Right lobe of liver (tissue), 6 donors: Measurements from ENCODE around the gene CRIP3. TPM values are rescaled to one million over a fixed set of nuclear protein-coding genes. Genes with fewer than 3 reads are reported as not detected.
A peak's percentile ranks its signal among the peaks of the same experiment; 100 is the strongest.

ENCODE experiments used
- ATAC-seq, 4 donors: fragments of 200-7000 bp; cut with Tn5 transposase; one replicate each; pipeline ENCODE4 v1.9.1; 2020; ENCODE audit warnings: mild to moderate bottlenecking in 4 of 4, moderate library complexity in 4 of 4
- DNase-seq, 3 donors: peaks; one replicate each; pipeline ENCODE4 v3.0.0-alpha.2; 2020
- H3K27ac ChIP-seq, 3 donors: fragments of 200-600 bp; one replicate each; pipeline ENCODE4 v1.8.0; 2022
- H3K27me3 ChIP-seq, 2 donors: fragments of 200-600 bp; one replicate each; pipeline ENCODE4 v1.8.0; 2022
- H3K36me3 ChIP-seq, 4 donors: fragments of 200-600 bp; sonication (generic) in 1 of 4; one replicate each; pipeline versions ENCODE4 v1.5.1 to v1.8.0; 2017 to 2022; ENCODE audit warnings: control low read depth in 1 of 4
- H3K4me1 ChIP-seq, 4 donors: fragments of 200-600 bp; sonication (generic) in 1 of 4; one replicate each; pipeline versions ENCODE4 v1.5.1 to v1.8.0; 2017 to 2022; ENCODE audit warnings: control low read depth in 1 of 4
- H3K4me3 ChIP-seq, 3 donors: fragments of 200-600 bp; one replicate each; pipeline ENCODE4 v1.8.0; 2022
- H3K9me3 ChIP-seq, 4 donors: fragments of 200-600 bp; sonication (generic) in 1 of 4; one replicate each; pipeline versions ENCODE4 v1.5.1 to v1.8.0; 2017 to 2022; ENCODE audit warnings: control low read depth in 1 of 4
- CTCF ChIP-seq, 4 donors: fragments of 200-600 bp in 3 of 4; fragments of 450-650 bp in 1 of 4; IDR thresholded peaks; one replicate each; pipeline versions ENCODE4 v1.5.1 to v1.8.0; 2016 to 2022; ENCODE audit warnings: antibody characterized with exemption in 4 of 4, mild to moderate bottlenecking in 2 of 4
- POLR2A ChIP-seq: fragments of 450-650 bp; IDR thresholded peaks from one replicate; pipeline ENCODE4 v1.6.1; 2017; ENCODE audit warnings: antibody characterized with exemption, mild to moderate bottlenecking
- WGBS: methylation state at CpG from one replicate; pipeline ENCODE4 v1.1.6; 2018; ENCODE audit warnings: low coverage, low lambda C conversion rate; ENCODE audit not compliant: insufficient coverage; ENCODE audit errors: missing lambda C conversion rate; 5-methylcytosine and 5-hydroxymethylcytosine counted together
- intact Hi-C, 2 donors: fragments of 100-400 bp; cut with DNase I; formaldehyde crosslinking; loops; one replicate each; pipeline versions ENCODE4 v1.11.2 to v1.14.1; 2022
- total RNA-seq, 6 experiments: library from RNA; depleted of rRNA in 2 of 6; stranded (reverse); fragments of >200 nt in 2 of 6; fragmentation: NEBNext Ultra II Directional in 3 of 6; extraction: Animal tissue kit (Norgen Biotek cat#: 25700) in 3 of 6; gene quantifications; one replicate each; pipeline versions ENCODE4 v1.1.0 to v1.2.4, GENCODE V29; 2016 to 2023
- donor health status: DM: no; HTN: yes; CAD: no.
- donor health status: DM: no; HTN: no; CAD: no.
- donor health status: DM: no; HTN: no; CAD: no.
- donor health status: DM: no; HTN: yes; CAD: no.
- donor health status: DM: no; HTN: yes; CAD: no.

CRIP3 gene
- total RNA-seq, 6 experiments from 2014 or later = 2.1 to 7.9 (median 5.2) TPM

GRCh38 chr6:43277643-43278523 is 30.7 kb downstream of the CRIP3 start:
- Histone ChIP-seq H3K27ac (peak overlapping the region; percentile 60 to 71 (median 69)), H3K27me3 (no peaks in the 10 kb centered on the region), H3K9me3 (no peaks in the 10 kb centered on the region), H3K4me3 (peak overlapping the region in 2 of 3 donors; percentile 7 to 15), H3K36me3 (no peaks in the 10 kb centered on the region), H3K4me1 (peaks cover 0 to 49% (median 19%) of the 10 kb centered on the region in 4 donors)
- DNase-seq = peak; percentile 57 to 86 (median 82)
- intact Hi-C loops = no loop called here
- TF ChIP-seq CTCF (IDR thresholded peaks at IDR 0.05) (no peak), POLR2A (no peak)
- peak; percentile 12 to 55 (median 34) for ATAC-seq
- WGBS = 13% methylated on average over 4 of the region's 13 CpGs

- Histone ChIP-seq H3K4me3 (peak overlapping the region in 2 of 3 donors; percentile 7 to 15), H3K27ac (peak overlapping the region; percentile 60 to 71 (median 66)), H3K27me3 (no peaks in the 10 kb centered on the region), H3K9me3 (no peaks in the 10 kb centered on the region), H3K4me1 (peaks cover 0 to 49% (median 19%) of the 10 kb centered on the region in 4 donors), H3K36me3 (no peaks in the 10 kb centered on the region)
- WGBS = 30% methylated on average over 2 of the region's 6 CpGs
- intact Hi-C loops = no loop called here
- no peak for ATAC-seq
- TF ChIP-seq CTCF (IDR thresholded peaks at IDR 0.05) (no peak), POLR2A (no peak)
- no peak for DNase-seq
These were observed 31.4 kb downstream of the CRIP3 start for GRCh38 chr6:43277306-43277642.

- intact Hi-C loops = no loop called here
- ATAC-seq (peak; percentile 39 to 53 (median 50)), DNase-seq (peak; percentile 71 to 87 (median 83))
- TF ChIP-seq CTCF (IDR thresholded peaks at IDR 0.05) = no peak
- TF ChIP-seq POLR2A = no peak
- H3K27ac ChIP-seq = peak overlapping the region; percentile 60 to 71 (median 66)
- no peaks in the 10 kb centered on the region for H3K9me3 ChIP-seq
- WGBS = 17% methylated on average over 7 of the region's 11 CpGs
- peaks cover 0 to 51% (median 19%) of the 10 kb centered on the region in 4 donors for H3K4me1 ChIP-seq
- no peaks in the 10 kb centered on the region for H3K36me3 ChIP-seq
- H3K27me3 ChIP-seq = no peaks in the 10 kb centered on the region
- H3K4me3 ChIP-seq = peak overlapping the region in 1 of 3 donors; percentile 82
These were observed 31.9 kb downstream of the CRIP3 start for GRCh38 chr6:43276577-43277305.

GRCh38 chr6:43275801-43276576 is 32.6 kb downstream of the CRIP3 start:
- no peaks in the 10 kb centered on the region for H3K36me3 ChIP-seq
- H3K27me3 ChIP-seq = no peaks in the 10 kb centered on the region
- no peak for TF ChIP-seq POLR2A
- TF ChIP-seq CTCF (IDR thresholded peaks at IDR 0.05) = no peak
- ATAC-seq = no peak
- H3K4me3 ChIP-seq = peak overlapping the region; percentile 31 to 82 (median 69)
- H3K9me3 ChIP-seq = no peaks in the 10 kb centered on the region
- WGBS = 1% methylated on average over 23 of the region's 64 CpGs
- intact Hi-C loops = no loop called here
- peak overlapping the region; percentile 66 to 78 (median 71) for H3K27ac ChIP-seq
- DNase-seq = no peak
- H3K4me1 ChIP-seq = peaks cover 0 to 57% (median 22%) of the 10 kb centered on the region in 4 donors
